ENCODE results near the gene EVA1C.
"Not testable (repeated sequence)": the region's sequence is repeated elsewhere in the genome, so short reads cannot be mapped to it uniquely, and the experiment has no call there.

- TF ChIP-seq POLR2AphosphoS5, CTCF, EP300, POLR2A (IDR thresholded peaks at IDR 0.05): not testable (repeated sequence)
These were observed 39.7 kb downstream of the EVA1C start for GRCh38 chr21:32452191-32452590.

All from gastroesophageal sphincter (tissue), 3 donors.